H1 (cell line): ENCODE data around the gene OCRL. TPM values are rescaled to one million over a fixed set of nuclear protein-coding genes. Genes with fewer than 3 reads are reported as not detected.

Experiments used
- CTCF ChIA-PET: fragments of 300-600 bp; sonication (Branson Sonifier 250); formaldehyde crosslinking; loops from one replicate; lab custom pipeline; 2021; ENCODE audit not compliant: partially characterized antibody; lab: Charles Lee
- POLR2A ChIA-PET: fragments of 300-600 bp; sonication (Branson Sonifier 250); formaldehyde crosslinking; loops from one replicate; lab custom pipeline; 2021; ENCODE audit warnings: inconsistent platforms; ENCODE audit not compliant: partially characterized antibody; lab: Charles Lee
- DNase-seq, 2 experiments: peaks; one replicate each; pipeline versions ENCODE4 v3.0.0 to v3.0.0-alpha.2; 2010 to 2022; ENCODE audit warnings: low spot score in 2 of 2, low read depth in 1 of 2, mixed read lengths in 1 of 2
- FAIRE-seq: peaks from 2 replicates; lab custom pipeline; 2011; peaks lifted over from hg19 to GRCh38; lab: Jason Lieb, UNC
- H2AFZ ChIP-seq: 2 replicates; pipeline ENCODE4 v1.8.1; 2012; ENCODE audit warnings: low read length, inconsistent platforms
- H2AK5ac ChIP-seq: 2 replicates; pipeline ENCODE4 v1.6.1; 2013; ENCODE audit warnings: low read depth, low read length
- H2BK120ac ChIP-seq: replicated peaks from 2 replicates; pipeline ENCODE3; 2013; ENCODE audit warnings: low read depth, low read length, inconsistent platforms
- H2BK12ac ChIP-seq: 2 replicates; pipeline ENCODE4 v1.6.1; 2013; ENCODE audit warnings: low read depth, low read length
- H2BK15ac ChIP-seq: 2 replicates; pipeline ENCODE4 v1.6.1; 2013; ENCODE audit warnings: low read length
- H2BK20ac ChIP-seq: 2 replicates; pipeline ENCODE4 v1.6.1; 2013; ENCODE audit warnings: low read length
- H2BK5ac ChIP-seq: 2 replicates; pipeline ENCODE4 v1.6.1; 2013; ENCODE audit warnings: low read depth, low read length
- H3K14ac ChIP-seq: 2 replicates; pipeline ENCODE4 v1.6.1; 2013; ENCODE audit warnings: inconsistent platforms; ENCODE audit not compliant: insufficient read length
- H3K18ac ChIP-seq: 2 replicates; pipeline ENCODE4 v1.6.1; 2013; ENCODE audit warnings: low read length; ENCODE audit errors: extremely low read depth
- H3K23ac ChIP-seq: 2 replicates; pipeline ENCODE4 v1.6.1; 2013; ENCODE audit warnings: inconsistent platforms; ENCODE audit not compliant: insufficient read length
- H3K23me2 ChIP-seq: 2 replicates; pipeline ENCODE4 v1.6.1; 2013; ENCODE audit warnings: low read depth, low read length
- H3K27ac ChIP-seq: 2 replicates; pipeline ENCODE4 v1.6.1; 2011; ENCODE audit warnings: low read depth, low read length, inconsistent platforms
- H3K27me3 ChIP-seq, 4 experiments: replicated peaks in 1 of 4; 1 replicate in 1 of 4; 2 replicates in 3 of 4; pipeline versions ENCODE4 v1.6.1 to v1.8.1; 2011 to 2013; ENCODE audit warnings: low read length in 3 of 4, mild to moderate bottlenecking in 3 of 4, inconsistent platforms in 2 of 4, mixed read lengths in 2 of 4, moderate library complexity in 1 of 4; ENCODE audit not compliant: control insufficient read depth in 3 of 4, insufficient read depth in 3 of 4; ENCODE audit errors: extremely low read depth in 1 of 4
- H3K36me3 ChIP-seq, 4 experiments: 2 replicates each; pipeline versions ENCODE4 v1.6.1 to v1.8.1; 2011 to 2013; ENCODE audit warnings: mild to moderate bottlenecking in 4 of 4, low read length in 3 of 4, moderate library complexity in 2 of 4, control low read depth in 1 of 4, inconsistent platforms in 1 of 4; ENCODE audit not compliant: insufficient read depth in 4 of 4, control insufficient read depth in 2 of 4
- H3K4ac ChIP-seq: replicated peaks from 2 replicates; pipeline ENCODE3; 2013; ENCODE audit warnings: low read length, low read depth, mixed read lengths, inconsistent platforms; ENCODE audit not compliant: insufficient read length
- H3K4me1 ChIP-seq, 4 experiments: replicated peaks in 1 of 4; 1 replicate in 1 of 4; 2 replicates in 3 of 4; pipeline versions ENCODE4 v1.6.1 to v1.8.1; 2011 to 2013; ENCODE audit warnings: low read length in 3 of 4, inconsistent platforms in 2 of 4, mixed read lengths in 1 of 4; ENCODE audit not compliant: insufficient read depth in 4 of 4, control insufficient read depth in 3 of 4
- H3K4me2 ChIP-seq, 2 experiments: 2 replicates each; pipeline versions ENCODE4 v1.6.1 to v1.8.1; 2011 to 2013; ENCODE audit warnings: low read depth in 2 of 2, low read length in 2 of 2, control low read depth in 1 of 2, inconsistent platforms in 1 of 2, mild to moderate bottlenecking in 1 of 2; ENCODE audit not compliant: insufficient read depth in 1 of 2
- H3K4me3 ChIP-seq, 4 experiments: fragments of 200-600, 300-600 bp in 1 of 4; sonication (generic), shearing (Covaris generic), sonication (Bioruptor Twin) in 1 of 4; 2 replicates each; pipeline versions ENCODE4 v1.5.1 to v1.8.1; 2011 to 2016; ENCODE audit warnings: low read length in 4 of 4, low read depth in 3 of 4, control low read depth in 2 of 4, inconsistent platforms in 2 of 4, mild to moderate bottlenecking in 2 of 4, mixed read lengths in 1 of 4, moderate library complexity in 1 of 4; ENCODE audit not compliant: insufficient read depth in 2 of 4; ENCODE audit errors: extremely low read depth in 1 of 4
- H3K56ac ChIP-seq: replicated peaks from 2 replicates; pipeline ENCODE3; 2013; ENCODE audit warnings: low read depth, mild to moderate bottlenecking, mixed read lengths, low read length, inconsistent platforms; ENCODE audit not compliant: insufficient read length
- H3K79me1 ChIP-seq: 2 replicates; pipeline ENCODE4 v1.6.1; 2013; ENCODE audit warnings: low read depth, low read length, control low read depth
- H3K79me2 ChIP-seq, 2 experiments: 2 replicates each; pipeline versions ENCODE4 v1.6.1 to v1.8.1; 2012 to 2013; ENCODE audit warnings: low read length in 2 of 2, mild to moderate bottlenecking in 2 of 2, inconsistent platforms in 1 of 2; ENCODE audit not compliant: insufficient read depth in 2 of 2, control insufficient read depth in 1 of 2
- H3K9ac ChIP-seq, 4 experiments: replicated peaks in 1 of 4; 1 replicate in 1 of 4; 2 replicates in 3 of 4; pipeline versions ENCODE4 v1.6.1 to v1.8.1; 2011 to 2013; ENCODE audit warnings: low read depth in 3 of 4, low read length in 3 of 4, control low read depth in 2 of 4, mild to moderate bottlenecking in 2 of 4, moderate library complexity in 2 of 4, inconsistent platforms in 1 of 4; ENCODE audit errors: extremely low read depth in 1 of 4
- H3K9me3 ChIP-seq, 2 experiments: 2 replicates each; pipeline versions ENCODE4 v1.6.1 to v1.8.1; 2012 to 2013; ENCODE audit warnings: mild to moderate bottlenecking in 2 of 2, moderate library complexity in 2 of 2, control low read depth in 1 of 2, inconsistent platforms in 1 of 2, low read depth in 1 of 2, low read length in 1 of 2, mixed read lengths in 1 of 2; ENCODE audit not compliant: insufficient read depth in 2 of 2
- H4K20me1 ChIP-seq, 2 experiments: replicated peaks in 1 of 2; 2 replicates each; pipeline versions ENCODE3 to v1.8.1; 2011 to 2013; ENCODE audit warnings: inconsistent platforms in 2 of 2, low read length in 2 of 2, mild to moderate bottlenecking in 1 of 2; ENCODE audit not compliant: insufficient read depth in 2 of 2, control insufficient read depth in 1 of 2
- H4K5ac ChIP-seq: 2 replicates; pipeline ENCODE4 v1.6.1; 2013; ENCODE audit warnings: low read length, low read depth, mixed read lengths, inconsistent platforms; ENCODE audit not compliant: insufficient read length
- H4K8ac ChIP-seq: 2 replicates; pipeline ENCODE4 v1.8.0; 2013; ENCODE audit warnings: mild to moderate bottlenecking, moderate library complexity, low read length, inconsistent platforms; ENCODE audit not compliant: insufficient read depth; ENCODE audit errors: extremely low read depth
- H4K91ac ChIP-seq: replicated peaks from 2 replicates; pipeline ENCODE3; 2013; ENCODE audit warnings: low read length, mixed read lengths, inconsistent platforms; ENCODE audit not compliant: insufficient read length
- RBBP5 ChIP-seq: IDR thresholded peaks from 2 replicates; pipeline ENCODE4 v1.7.1; 2012; ENCODE audit warnings: low read depth, mild to moderate bottlenecking, inconsistent platforms, low read length, moderate library complexity, borderline replicate concordance
- WGBS, 2 experiments: shearing (Covaris generic) in 1 of 2; methylation state at CpG; one replicate each; pipeline versions ENCODE4 v1.1.6 to v1.1.7; 2013 to 2015; ENCODE audit warnings: low lambda C conversion rate in 2 of 2, mixed read lengths in 2 of 2, inconsistent platforms in 1 of 2, low coverage in 1 of 2, missing lambda C conversion rate in 1 of 2; ENCODE audit not compliant: insufficient replicate concordance in 2 of 2, insufficient coverage in 1 of 2, insufficient read length in 1 of 2; ENCODE audit errors: extremely low coverage in 1 of 2, missing lambda C conversion rate in 1 of 2; 5-methylcytosine and 5-hydroxymethylcytosine counted together
- polyA plus RNA-seq, 7 experiments: library from polyadenylated mRNA; depleted of rRNA in 3 of 7; stranded (reverse) in 5 of 7; unstranded in 2 of 7; fragments of >200 nt in 5 of 7; fragments of 200-250 nt in 2 of 7; gene quantifications; 1 replicate in 5 of 7; 2 replicates in 1 of 7; 4 replicates in 1 of 7; pipeline versions ENCODE4 v1.2.1 to v1.2.3, GENCODE V29; 2011 to 2013; ENCODE audit warnings: missing spikeins in 2 of 7, mixed read lengths in 2 of 7
- total RNA-seq: library from RNA; stranded (reverse); fragmentation: NEBNext Ultra II Directional; extraction: Animal tissue kit (Norgen Biotek cat#: 25700); gene quantifications from 2 replicates; pipeline ENCODE4 v1.2.1, GENCODE V29; 2021
- TF ChIP-seq, protein P1 (sequence below): IDR thresholded peaks from 2 replicates; pipeline ENCODE4 v1.6.1; 2011; ENCODE audit warnings: low read length, improper control_type of control experiment

Gene OCRL
- total and polyA plus RNA-seq, 2 of the 8 experiments (the other 6 are each of a cell fraction or from before 2014, with no cell fraction given): 12.7 to 15.1 TPM

DNA sequence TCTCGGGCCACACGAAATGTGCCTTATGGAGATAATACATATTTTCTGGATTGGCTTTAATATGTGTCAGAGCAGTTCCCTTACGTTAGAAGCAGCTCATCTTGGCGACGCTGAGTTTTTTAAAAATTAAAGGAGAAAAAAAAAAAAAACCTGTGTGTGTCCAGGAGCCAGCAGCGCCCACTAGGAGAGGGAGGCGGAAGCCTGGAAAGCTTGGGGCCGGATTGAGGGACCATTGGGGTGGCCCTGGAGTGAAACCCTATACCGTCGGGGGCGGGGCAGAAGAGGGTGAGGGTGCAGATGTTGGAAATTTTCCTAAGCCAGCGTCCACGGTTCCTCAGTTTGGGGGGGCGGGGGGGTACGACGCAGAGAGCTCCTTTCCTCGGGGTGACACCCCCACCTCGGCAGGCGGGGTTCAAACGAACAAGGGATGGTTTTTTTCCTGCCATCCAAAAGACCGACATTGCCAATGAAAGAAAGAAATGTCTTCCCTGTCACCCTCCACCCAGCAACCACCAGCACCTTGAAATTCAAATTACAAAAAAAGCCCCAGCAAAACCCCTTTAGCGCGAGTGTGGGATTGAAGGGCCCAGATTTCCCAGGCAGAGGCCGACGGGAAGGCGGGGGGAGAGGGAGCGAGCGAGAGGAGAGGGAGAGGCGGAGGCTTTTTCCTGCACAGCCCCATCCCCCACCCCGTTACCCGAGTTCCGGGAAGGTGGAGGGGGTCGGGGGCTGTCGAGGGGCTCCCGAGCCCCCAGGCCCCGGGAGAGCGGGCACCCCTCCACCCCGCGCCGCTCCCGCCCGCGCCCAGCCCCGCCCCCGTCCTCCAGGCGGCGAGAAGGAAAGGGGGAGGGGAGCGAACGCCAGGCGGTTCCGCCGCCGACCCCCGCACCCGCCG lies 17.6 kb upstream of the OCRL start:
- ChIA-PET POLR2A (interaction anchor here (1.0 kb wide), 1 partner anchor 18 kb away, joined by 5 read pairs; the partner anchor contains the start of gene OCRL), CTCF (interaction anchor here (1.0 kb wide), 1 partner anchor 16 kb away, joined by 3 read pairs; no protein-coding TSS in a partner anchor)
- no peak overlapping the region for H2BK20ac ChIP-seq

More for the DNA sequence above, 17.6 kb upstream of the OCRL start:
- no peak overlapping the region for H2AK5ac ChIP-seq
- no peak overlapping the region for H2BK15ac ChIP-seq
- no peak overlapping the region for H2BK12ac ChIP-seq
- H3K56ac ChIP-seq: peak overlapping the region; percentile 69
- H3K23me2 ChIP-seq: no peaks in the 10 kb centered on the region
- TF ChIP-seq RBBP5: peak; percentile 81; the same call in 1 of the 2 replicates
- TF ChIP-seq, protein P1, sequence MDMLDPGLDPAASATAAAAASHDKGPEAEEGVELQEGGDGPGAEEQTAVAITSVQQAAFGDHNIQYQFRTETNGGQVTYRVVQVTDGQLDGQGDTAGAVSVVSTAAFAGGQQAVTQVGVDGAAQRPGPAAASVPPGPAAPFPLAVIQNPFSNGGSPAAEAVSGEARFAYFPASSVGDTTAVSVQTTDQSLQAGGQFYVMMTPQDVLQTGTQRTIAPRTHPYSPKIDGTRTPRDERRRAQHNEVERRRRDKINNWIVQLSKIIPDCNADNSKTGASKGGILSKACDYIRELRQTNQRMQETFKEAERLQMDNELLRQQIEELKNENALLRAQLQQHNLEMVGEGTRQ: no peak
- TF ChIP-seq, all 59 proteins: peak for 1
- Histone ChIP-seq H3K9ac (peak overlapping the region in 3 of 4 experiments; percentile 42 to 86 (median 75); a peak in 5 of 7 replicates), H3K23ac (no peak overlapping the region), H3K27ac (peak overlapping the region; percentile 75; the same call in 1 of the 2 replicates), H3K4ac (no peak overlapping the region), H3K4me1 (no peaks in the 10 kb centered on the region; a peak in 1 of 7 replicates), H4K91ac (no peak overlapping the region), H2BK120ac (no peak overlapping the region), H4K5ac (peak overlapping the region; percentile 95), H3K79me1 (no peaks in the 10 kb centered on the region), H2AFZ (no peak overlapping the region), H3K4me2 (peak overlapping the region; percentile 59 to 80), H4K8ac (peak overlapping the region; percentile 79; the same call in 1 of the 2 replicates), H3K79me2 (peaks cover 3 to 48% of the 10 kb centered on the region in 2 experiments; a peak in 3 of 4 replicates), H3K18ac (no peak overlapping the region; the same call in 1 of the 2 replicates), H2BK5ac (0 out of 2 replicates have a peak overlapping the region, but pooled peaks have one; percentile 60), H3K27me3 (no peaks in the 10 kb centered on the region), H3K36me3 (no peaks in the 10 kb centered on the region), H3K14ac (no peak overlapping the region), H3K4me3 (peak overlapping the region; percentile 65 to 99 (median 69)), H3K9me3 (no peaks in the 10 kb centered on the region), H4K20me1 (no peaks in the 10 kb centered on the region)
- WGBS, 2 experiments: 5% methylated on average over 11 of the region's 56 CpGs; no CpG with 5 or more reads in 1 of the 2 experiments
- FAIRE-seq: no peak
- DNase-seq: peak in 1 of 2 experiments; percentile 53
